Liver (tissue), 10 donors: ENCODE results near the gene GPS2. TPM values are rescaled to one million over a fixed set of nuclear protein-coding genes. Genes with fewer than 3 reads are reported as not detected.
A peak's percentile ranks its signal among the peaks of the same experiment; 100 is the strongest.

Experiments used
- DNase-seq: peaks from one replicate; pipeline ENCODE4 v3.0.0-alpha.2; 2017; ENCODE audit warnings: low spot score
- H3K27ac ChIP-seq, 2 donors: one replicate each; pipeline ENCODE4 v1.7.0; 2013; ENCODE audit warnings: inconsistent platforms in 2 of 2, low read length in 2 of 2, control low read depth in 1 of 2, low read depth in 1 of 2, mild to moderate bottlenecking in 1 of 2
- H3K27me3 ChIP-seq, 4 donors: one replicate each; pipeline versions ENCODE4 v1.6.1 to v1.7.0; 2013; ENCODE audit warnings: low read length in 3 of 4, inconsistent platforms in 1 of 4, mild to moderate bottlenecking in 1 of 4, moderate library complexity in 1 of 4; ENCODE audit not compliant: control insufficient read depth in 4 of 4, insufficient read depth in 4 of 4
- H3K36me3 ChIP-seq, 4 donors: one replicate each; pipeline versions ENCODE4 v1.6.1 to v1.7.0; 2013; ENCODE audit warnings: low read length in 3 of 4, mild to moderate bottlenecking in 3 of 4, low read depth in 1 of 4, moderate library complexity in 1 of 4; ENCODE audit not compliant: control insufficient read depth in 4 of 4, insufficient read depth in 3 of 4
- H3K4me1 ChIP-seq, 4 donors: one replicate each; pipeline versions ENCODE4 v1.6.1 to v1.7.0; 2013; ENCODE audit warnings: low read length in 3 of 4, mild to moderate bottlenecking in 3 of 4, moderate library complexity in 1 of 4; ENCODE audit not compliant: control insufficient read depth in 4 of 4, insufficient read depth in 4 of 4
- H3K4me3 ChIP-seq, 3 donors: one replicate each; pipeline versions ENCODE4 v1.6.1 to v1.7.0; 2013; ENCODE audit warnings: low read length in 3 of 3, control low read depth in 1 of 3, low read depth in 1 of 3, mild to moderate bottlenecking in 1 of 3
- H3K9ac ChIP-seq, 2 donors: one replicate each; pipeline ENCODE4 v1.7.0; 2013; ENCODE audit warnings: low read length in 2 of 2, mild to moderate bottlenecking in 2 of 2, moderate library complexity in 2 of 2, control low read depth in 1 of 2, low read depth in 1 of 2
- H3K9me3 ChIP-seq, 4 donors: one replicate each; pipeline versions ENCODE4 v1.6.1 to v1.7.0; 2013; ENCODE audit warnings: low read length in 3 of 4; ENCODE audit not compliant: control insufficient read depth in 4 of 4
- JUND ChIP-seq, 2 donors: IDR thresholded peaks; 2 replicates each; pipeline ENCODE4 v1.6.1; 2016; ENCODE audit warnings: antibody characterized with exemption in 2 of 2
- YY1 ChIP-seq: IDR thresholded peaks from 2 replicates; pipeline ENCODE4 v1.6.1; 2016; ENCODE audit warnings: antibody characterized with exemption, mild to moderate bottlenecking
- WGBS: extraction: QIAGEN DNeasy Blood & Tissue Kit; methylation state at CpG from one replicate; pipeline ENCODE4 v1.1.7; 2013; 5-methylcytosine and 5-hydroxymethylcytosine counted together
- polyA plus RNA-seq, 2 donors: library from polyadenylated mRNA; stranded (reverse) in 1 of 2; unstranded in 1 of 2; fragments of 200-250 nt in 1 of 2; fragments of >200 nt in 1 of 2; fragmentation: Nextera tagmentation in 1 of 2; extraction: Ambion mirVana in 1 of 2; gene quantifications; one replicate each; pipeline versions ENCODE4 v1.2.1 to v1.2.3, GENCODE V29; 2013 to 2015
- small RNA-seq: library from RNA; depleted of rRNA; stranded (forward); fragments of <200 nt; gene quantifications from one replicate; pipeline ENCODE3, GENCODE V24; 2014
- total RNA-seq, 2 donors: library from RNA; depleted of rRNA; stranded (reverse); fragments of >200 nt; gene quantifications; one replicate each; pipeline ENCODE4 v1.2.3, GENCODE V29; 2014
- donor health status: healthy.
- donor health status: healthy.
- donor health status: healthy.
- donor health status: healthy.
- donor health status: healthy.

GPS2 gene
- total and polyA plus RNA-seq, 4 donors = 20.8 to 43.1 (median 22.8) TPM

GRCh38 chr17:7262935-7263800 lies 52.0 kb downstream of the GPS2 start:
- H3K27ac ChIP-seq = no peak overlapping the region
- no peaks in the 10 kb centered on the region for H3K27me3 ChIP-seq
- H3K9ac ChIP-seq = no peak overlapping the region
- DNase-seq = peak; percentile 43
- no peak for TF ChIP-seq JUND (IDR thresholded peaks at IDR 0.05)
- no peak for TF ChIP-seq YY1
- H3K4me1 ChIP-seq = peaks cover 13 to 49% (median 27%) of the 10 kb centered on the region in 4 donors
- 12% methylated on average over 26 of the region's 26 CpGs for WGBS
- no peaks in the 10 kb centered on the region for H3K9me3 ChIP-seq
- peak overlapping the region in 1 of 3 donors; percentile 63 for H3K4me3 ChIP-seq
- no peaks in the 10 kb centered on the region for H3K36me3 ChIP-seq

Small RNA genes within 50 kb of the gene (small RNA-seq; reads per million reads assigned to genes)
- gene AC026954.2 = not detected
- gene RF00019 = not detected

Other genes starting within 250 kb of the GPS2 start
Only the 30 nearest of the 34 such genes appear.
- 100 to 1,000 TPM; 188 to 336 TPM for gene ASGR2, start 200.5 kb downstream of the GPS2 start, total RNA-seq
- 100 to 1,000 TPM; 650 to 657 TPM for gene ASGR2, start 200.5 kb downstream of the GPS2 start, polyA plus RNA-seq
- 100 to 1,000 TPM; 127 to 401 TPM for gene ASGR1, start 136.0 kb downstream of the GPS2 start, total RNA-seq
- 100 to 1,000 TPM; 541 to 728 TPM for gene ASGR1, start 136.0 kb downstream of the GPS2 start, polyA plus RNA-seq
- gene DLG4, start 95.5 kb downstream of the GPS2 start, total RNA-seq = 1 to 10 TPM; 2.1 to 5.7 TPM
- gene DLG4, start 95.5 kb downstream of the GPS2 start, polyA plus RNA-seq = 1 to 10 TPM in 1 of 2 donors, under 1 TPM in 1; 0.40 to 1.6 TPM
- gene ACADVL, start 95.4 kb downstream of the GPS2 start, total RNA-seq = 1,000 to 10,000 TPM in 1 of 2 donors, 100 to 1,000 TPM in 1; 185 to 1,110 TPM
- gene ACADVL, start 95.4 kb downstream of the GPS2 start, polyA plus RNA-seq = 1,000 to 10,000 TPM; 1,107 to 1,301 TPM
- gene DVL2, start 80.8 kb downstream of the GPS2 start, total RNA-seq = 10 to 100 TPM; 16.7 to 24.5 TPM
- gene DVL2, start 80.8 kb downstream of the GPS2 start, polyA plus RNA-seq = 1 to 10 TPM; 3.4 to 5.9 TPM
- gene PHF23, start 75.9 kb downstream of the GPS2 start, total RNA-seq = 10 to 100 TPM; 14.6 to 15.8 TPM
- gene PHF23, start 75.9 kb downstream of the GPS2 start, polyA plus RNA-seq = 10 to 100 TPM; 14.0 to 18.3 TPM
- gene GABARAP, start 72.9 kb downstream of the GPS2 start, total RNA-seq = 10 to 100 TPM; 74.4 to 88.4 TPM
- gene GABARAP, start 72.9 kb downstream of the GPS2 start, polyA plus RNA-seq = 100 to 1,000 TPM; 322 to 489 TPM
- 10 to 100 TPM; 15.2 to 21.9 TPM for gene CTDNEP1, start 63.6 kb downstream of the GPS2 start, total RNA-seq
- gene CTDNEP1, start 63.6 kb downstream of the GPS2 start, polyA plus RNA-seq = 10 to 100 TPM; 11.0 to 28.6 TPM
- 10 to 100 TPM; 19.3 to 24.1 TPM for gene ELP5, start 63.1 kb downstream of the GPS2 start, total RNA-seq
- gene ELP5, start 63.1 kb downstream of the GPS2 start, polyA plus RNA-seq = 10 to 100 TPM; 29.1 to 38.4 TPM
- 10 to 100 TPM in 1 of 2 donors, 1 to 10 TPM in 1; 3.0 to 20.2 TPM for gene CLDN7, start 52.9 kb downstream of the GPS2 start, total RNA-seq
- gene CLDN7, start 52.9 kb downstream of the GPS2 start, polyA plus RNA-seq = 10 to 100 TPM; 19.1 to 35.0 TPM
- 10 to 100 TPM in 1 of 2 donors, 1 to 10 TPM in 1; 1.2 to 10.6 TPM for gene SLC2A4, start 33.6 kb downstream of the GPS2 start, total RNA-seq
- gene SLC2A4, start 33.6 kb downstream of the GPS2 start, polyA plus RNA-seq = 1 to 10 TPM in 1 of 2 donors, under 1 TPM in 1; 0.42 to 1.9 TPM
- gene YBX2, start 20.7 kb downstream of the GPS2 start, total RNA-seq = under 1 TPM; 0.61 to 0.75 TPM
- gene YBX2, start 20.7 kb downstream of the GPS2 start, polyA plus RNA-seq = under 1 TPM; 0.33 to 0.53 TPM
- 100 to 1,000 TPM; 179 to 206 TPM for gene EIF5A, start 7.7 kb downstream of the GPS2 start, total RNA-seq
- 100 to 1,000 TPM; 399 to 506 TPM for gene EIF5A, start 7.7 kb downstream of the GPS2 start, polyA plus RNA-seq
- 10 to 100 TPM in 1 of 2 donors, 1 to 10 TPM in 1; 8.1 to 14.2 TPM for gene NEURL4, start 14.0 kb upstream of the GPS2 start, total RNA-seq
- 1 to 10 TPM in 1 of 2 donors, under 1 TPM in 1; 0.76 to 6.6 TPM for gene NEURL4, start 14.0 kb upstream of the GPS2 start, polyA plus RNA-seq
- gene ACAP1, start 21.2 kb upstream of the GPS2 start, total RNA-seq = 1 to 10 TPM; 4.9 to 7.4 TPM
- gene ACAP1, start 21.2 kb upstream of the GPS2 start, polyA plus RNA-seq = 1 to 10 TPM; 1.1 to 4.5 TPM
- gene KCTD11, start 36.8 kb upstream of the GPS2 start, total RNA-seq = 1 to 10 TPM in 1 of 2 donors, under 1 TPM in 1; 0.89 to 2.0 TPM
- gene KCTD11, start 36.8 kb upstream of the GPS2 start, polyA plus RNA-seq = 1 to 10 TPM in 1 of 2 donors, under 1 TPM in 1; 0.39 to 3.5 TPM
- gene TMEM95, start 39.8 kb upstream of the GPS2 start, total RNA-seq = not detected
- not detected for gene TMEM95, start 39.8 kb upstream of the GPS2 start, polyA plus RNA-seq
- gene TNK1, start 65.7 kb upstream of the GPS2 start, total RNA-seq = 1 to 10 TPM in 1 of 2 donors, under 1 TPM in 1; 0.05 to 3.2 TPM
- 1 to 10 TPM; 1.9 to 3.5 TPM for gene TNK1, start 65.7 kb upstream of the GPS2 start, polyA plus RNA-seq
- gene PLSCR3, start 79.2 kb upstream of the GPS2 start, total RNA-seq = 1 to 10 TPM; 2.8 to 4.2 TPM
- 10 to 100 TPM in 1 of 2 donors, 1 to 10 TPM in 1; 4.0 to 10.9 TPM for gene PLSCR3, start 79.2 kb upstream of the GPS2 start, polyA plus RNA-seq
- gene TMEM256, start 88.7 kb upstream of the GPS2 start, total RNA-seq = 100 to 1,000 TPM in 1 of 2 donors, 10 to 100 TPM in 1; 30.0 to 130 TPM
- 10 to 100 TPM; 95.6 to 99.8 TPM for gene TMEM256, start 88.7 kb upstream of the GPS2 start, polyA plus RNA-seq
- gene NLGN2, start 92.5 kb upstream of the GPS2 start, total RNA-seq = 1 to 10 TPM in 1 of 2 donors, under 1 TPM in 1; 0.47 to 1.3 TPM
- gene NLGN2, start 92.5 kb upstream of the GPS2 start, polyA plus RNA-seq = 1 to 10 TPM in 1 of 2 donors, under 1 TPM in 1; 0.24 to 2.4 TPM
- not detected for gene SPEM1, start 105.0 kb upstream of the GPS2 start, total RNA-seq
- not detected for gene SPEM1, start 105.0 kb upstream of the GPS2 start, polyA plus RNA-seq
- gene SPEM2, start 110.3 kb upstream of the GPS2 start, total RNA-seq = not detected
- not detected for gene SPEM2, start 110.3 kb upstream of the GPS2 start, polyA plus RNA-seq
- gene SPEM3, start 113.5 kb upstream of the GPS2 start, total RNA-seq = not detected
- gene SPEM3, start 113.5 kb upstream of the GPS2 start, polyA plus RNA-seq = not detected
- gene TMEM102, start 120.1 kb upstream of the GPS2 start, total RNA-seq = 1 to 10 TPM; 1.6 to 2.9 TPM
- gene TMEM102, start 120.1 kb upstream of the GPS2 start, polyA plus RNA-seq = 1 to 10 TPM; 1.6 to 3.3 TPM
- under 1 TPM; 0.19 to 0.25 TPM for gene FGF11, start 124.2 kb upstream of the GPS2 start, total RNA-seq
- under 1 TPM; 0.17 to 0.21 TPM for gene FGF11, start 124.2 kb upstream of the GPS2 start, polyA plus RNA-seq
- 1 to 10 TPM; 4.2 to 7.4 TPM for gene CHRNB1, start 129.7 kb upstream of the GPS2 start, total RNA-seq
- gene CHRNB1, start 129.7 kb upstream of the GPS2 start, polyA plus RNA-seq = 10 to 100 TPM in 1 of 2 donors, 1 to 10 TPM in 1; 7.0 to 11.5 TPM
- 1 to 10 TPM; 4.6 to 6.0 TPM for gene ZBTB4, start 164.3 kb upstream of the GPS2 start, total RNA-seq
- gene ZBTB4, start 164.3 kb upstream of the GPS2 start, polyA plus RNA-seq = 1 to 10 TPM; 1.5 to 5.7 TPM
- not detected for gene SLC35G6, start 166.1 kb upstream of the GPS2 start, total RNA-seq
- gene SLC35G6, start 166.1 kb upstream of the GPS2 start, polyA plus RNA-seq = not detected
- 10 to 100 TPM; 53.5 to 54.4 TPM for gene POLR2A, start 169.0 kb upstream of the GPS2 start, total RNA-seq
- 10 to 100 TPM; 13.3 to 16.2 TPM for gene POLR2A, start 169.0 kb upstream of the GPS2 start, polyA plus RNA-seq